SK-N-MC (cell line): ENCODE data around the gene CCDC63.
A peak's percentile ranks its signal among the peaks of the same experiment; 100 is the strongest.

ENCODE experiments used
- EZH2 ChIP-seq: fragments of 200-600 bp; sonication (generic); IDR thresholded peaks from one replicate; pipeline ENCODE4 v1.6.1; 2017; ENCODE audit warnings: antibody characterized with exemption
- POLR2AphosphoS5 ChIP-seq: IDR thresholded peaks from 2 replicates; pipeline ENCODE4 v1.6.1; 2012; ENCODE audit warnings: mild to moderate bottlenecking, low read depth, low read length, borderline replicate concordance

- TF ChIP-seq POLR2AphosphoS5, result peak; percentile 27; the same call in 1 of the 2 replicates
- no peak for TF ChIP-seq EZH2
Measured at GRCh38 chr12:110916295-110916875, 69.6 kb downstream of the CCDC63 start.
